ENCODE data around the gene LAPTM4A.

Gene LAPTM4A

DNA sequence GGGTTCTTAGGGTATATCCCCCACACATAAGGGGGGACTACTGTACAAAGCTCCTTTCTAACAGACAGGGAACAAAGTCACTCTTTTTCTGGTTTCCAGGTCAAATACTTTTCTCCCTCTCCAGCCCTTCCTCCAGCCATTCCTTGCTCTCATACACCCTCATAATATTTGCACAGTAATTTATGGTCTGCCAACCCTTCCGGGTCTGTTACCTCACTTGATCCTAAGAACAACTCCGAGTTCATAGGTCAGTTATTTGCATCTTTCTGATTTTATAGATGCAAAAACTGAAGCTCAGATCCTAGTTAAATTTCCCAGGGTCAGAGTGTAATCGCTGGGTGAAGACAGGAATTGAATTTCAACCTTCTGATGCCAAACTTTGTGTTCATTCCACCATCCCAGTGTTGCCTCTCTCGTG lies 24.2 kb downstream of the LAPTM4A start:
- H3K27ac ChIP-seq, result no peak overlapping the region
- DNase-seq (ENCODE audit: low read depth, low spot score), result no peak

- H3K27ac ChIP-seq, result no peak overlapping the region
- no peak for DNase-seq (ENCODE audit: low read depth, low spot score)
Observed at GRCh38 chr2:20025065-20025786, 26.2 kb downstream of the LAPTM4A start.

- no peak for DNase-seq (ENCODE audit: low read depth, low spot score)
- H3K27ac ChIP-seq, result no peak overlapping the region
Observed at GRCh38 chr2:20023688-20024087, 27.7 kb downstream of the LAPTM4A start.

DNA sequence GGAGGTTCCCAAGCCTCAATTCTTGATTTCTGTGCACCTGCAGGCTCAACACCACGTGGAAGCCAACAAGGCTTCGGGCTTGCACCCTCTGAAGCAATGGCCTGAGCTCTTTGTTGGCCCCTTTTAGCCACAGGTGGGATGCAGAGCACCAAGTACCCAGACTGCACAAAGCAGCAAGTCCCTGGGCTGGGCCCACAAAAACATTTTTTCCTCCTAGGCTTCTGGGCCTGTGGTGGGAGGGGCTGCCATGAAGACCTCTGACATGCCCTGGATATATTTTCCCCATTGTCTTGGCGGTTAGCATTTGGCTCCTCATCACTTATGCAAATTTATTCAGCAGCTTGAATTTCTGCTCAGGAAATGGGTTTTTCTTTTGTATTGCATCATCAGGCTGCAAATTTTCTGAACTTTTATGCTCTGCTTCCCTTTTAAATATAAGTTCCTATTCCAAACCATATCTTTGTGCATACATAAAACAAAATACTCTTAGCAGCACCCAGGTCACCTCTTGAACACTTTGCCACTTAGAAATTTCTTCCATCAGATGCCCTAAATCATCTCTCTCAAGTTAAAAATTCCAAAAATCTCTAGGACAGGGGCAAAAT lies 29.9 kb downstream of the LAPTM4A start:
- no peak for DNase-seq (ENCODE audit: low read depth, low spot score)
- H3K27ac ChIP-seq, result no peak overlapping the region

- no peak overlapping the region for H3K27ac ChIP-seq
- DNase-seq (ENCODE audit: low read depth, low spot score), result no peak
Observed at GRCh38 chr2:20019747-20020146, 31.7 kb downstream of the LAPTM4A start.

- H3K27ac ChIP-seq, result no peak overlapping the region
- no peak for DNase-seq (ENCODE audit: low read depth, low spot score)
Observed at GRCh38 chr2:20018601-20019152, 32.8 kb downstream of the LAPTM4A start.

DNA sequence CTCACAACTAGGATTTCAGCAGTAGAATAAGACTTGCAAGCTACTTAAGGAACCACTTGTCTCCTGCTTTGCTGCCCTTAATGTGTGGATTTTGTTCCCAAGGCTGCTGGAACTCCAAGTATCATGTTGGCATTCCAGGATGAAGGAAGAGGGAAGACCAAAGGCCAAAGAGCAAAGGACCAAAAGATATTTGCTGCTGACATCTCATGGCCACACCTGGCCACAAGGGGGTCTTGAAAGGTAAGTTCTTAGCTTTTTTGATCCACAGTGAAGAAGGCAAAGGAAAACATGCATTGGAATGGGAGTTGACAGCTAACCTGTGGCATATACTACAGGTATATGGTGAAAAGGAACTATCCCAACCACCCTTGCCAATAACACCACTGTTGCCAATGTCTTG lies 35.1 kb downstream of the LAPTM4A start:
- no peak for DNase-seq (ENCODE audit: low read depth, low spot score)
- no peak overlapping the region for H3K27ac ChIP-seq

DNA sequence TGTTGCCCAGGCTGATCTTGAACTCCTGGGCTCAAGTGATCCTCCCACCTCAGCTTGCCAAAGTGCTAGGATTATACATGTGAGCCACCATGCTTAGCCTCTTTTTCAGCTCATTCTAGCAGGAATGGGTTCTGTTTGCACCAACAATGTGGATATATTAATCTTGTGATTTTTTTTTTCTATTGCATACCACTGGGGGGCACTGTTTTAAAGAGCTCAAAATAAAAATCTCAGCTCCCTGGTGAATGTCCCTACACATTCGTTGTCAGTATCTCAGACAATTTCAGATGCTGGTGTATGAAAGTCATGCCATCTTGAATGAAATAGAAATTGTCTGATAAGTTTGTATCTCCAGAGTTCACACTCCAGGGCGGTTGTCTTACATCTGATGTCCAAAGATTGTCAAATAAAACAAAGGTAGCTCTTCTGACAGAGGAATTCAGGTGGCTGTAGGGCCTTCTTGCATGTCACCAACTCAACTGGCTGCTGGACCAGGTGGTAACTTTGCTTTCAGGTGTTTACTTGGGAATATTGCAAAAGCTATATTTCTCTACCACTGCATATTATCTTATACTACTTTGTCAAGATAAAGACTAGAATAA lies 35.8 kb downstream of the LAPTM4A start:
- H3K27ac ChIP-seq, result no peak overlapping the region
- no peak for DNase-seq (ENCODE audit: low read depth, low spot score)

DNA sequence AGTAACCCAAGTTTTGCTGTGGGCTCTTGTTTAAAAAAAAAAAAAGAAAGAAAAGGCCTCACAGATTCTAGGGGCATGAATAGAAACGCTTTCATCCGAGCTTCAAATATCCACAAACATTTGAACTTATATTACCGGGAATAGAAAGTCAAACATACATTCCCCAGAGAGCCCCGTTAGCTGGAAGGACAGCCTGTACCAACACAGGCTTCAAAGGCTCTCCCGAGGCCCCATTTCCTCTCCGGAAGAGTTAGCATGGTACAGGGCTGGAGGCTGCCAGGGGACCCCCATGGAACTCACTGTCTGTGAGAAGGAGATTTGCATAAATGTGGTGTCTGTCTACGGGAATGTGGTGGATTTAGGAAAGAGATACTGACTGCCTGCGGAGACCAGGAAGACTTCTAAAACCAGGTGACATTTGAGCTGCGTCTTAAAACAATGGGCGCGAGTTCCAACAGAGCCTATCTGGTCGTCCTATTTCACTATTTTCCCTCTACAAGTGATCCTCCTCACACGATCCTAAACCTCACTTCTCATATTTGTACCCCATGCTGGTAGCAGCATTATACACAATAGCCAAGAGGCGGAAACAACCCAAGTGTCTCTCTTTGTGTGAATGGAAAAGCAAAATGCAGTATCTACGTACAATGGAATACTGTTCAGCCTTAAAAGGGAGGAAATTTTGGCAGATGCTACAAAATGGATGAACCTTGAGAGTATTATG lies 38.1 kb downstream of the LAPTM4A start:
- no peak overlapping the region for H3K27ac ChIP-seq
- DNase-seq (ENCODE audit: low read depth, low spot score), result no peak

GRCh38 chr2:20012282-20013125 lies 38.9 kb downstream of the LAPTM4A start, which contains the start of gene MATN3:
Gene MATN3 (minus strand): TSS chr2:20012668. CDS start chr2:20012631, 37 bp downstream.
- H3K27ac ChIP-seq, result no peak within 1 kb of the TSS
- no peak for DNase-seq (ENCODE audit: low read depth, low spot score)

DNA sequence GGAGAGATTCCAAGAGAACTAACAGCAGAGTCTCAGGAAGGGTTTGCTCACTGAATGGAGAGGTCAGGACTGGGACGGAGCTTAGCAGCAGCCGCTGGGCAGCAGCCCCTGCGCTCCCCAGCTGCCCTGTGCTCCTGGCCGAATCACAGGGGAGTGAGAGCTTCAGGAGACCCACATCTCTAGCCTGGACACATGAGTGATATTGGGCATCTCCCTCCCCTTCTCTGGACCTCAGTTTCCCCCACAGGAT lies 39.5 kb downstream of the LAPTM4A start:
- H3K27ac ChIP-seq, result no peak overlapping the region
- DNase-seq (ENCODE audit: low read depth, low spot score), result no peak

GRCh38 chr2:20011276-20012031 lies 40.0 kb downstream of the LAPTM4A start:
- DNase-seq (ENCODE audit: low read depth, low spot score), result no peak
- no peak overlapping the region for H3K27ac ChIP-seq

- H3K27ac ChIP-seq, result no peak overlapping the region
- no peak for DNase-seq (ENCODE audit: low read depth, low spot score)
Observed at GRCh38 chr2:20008703-20009102, 42.7 kb downstream of the LAPTM4A start.

DNA sequence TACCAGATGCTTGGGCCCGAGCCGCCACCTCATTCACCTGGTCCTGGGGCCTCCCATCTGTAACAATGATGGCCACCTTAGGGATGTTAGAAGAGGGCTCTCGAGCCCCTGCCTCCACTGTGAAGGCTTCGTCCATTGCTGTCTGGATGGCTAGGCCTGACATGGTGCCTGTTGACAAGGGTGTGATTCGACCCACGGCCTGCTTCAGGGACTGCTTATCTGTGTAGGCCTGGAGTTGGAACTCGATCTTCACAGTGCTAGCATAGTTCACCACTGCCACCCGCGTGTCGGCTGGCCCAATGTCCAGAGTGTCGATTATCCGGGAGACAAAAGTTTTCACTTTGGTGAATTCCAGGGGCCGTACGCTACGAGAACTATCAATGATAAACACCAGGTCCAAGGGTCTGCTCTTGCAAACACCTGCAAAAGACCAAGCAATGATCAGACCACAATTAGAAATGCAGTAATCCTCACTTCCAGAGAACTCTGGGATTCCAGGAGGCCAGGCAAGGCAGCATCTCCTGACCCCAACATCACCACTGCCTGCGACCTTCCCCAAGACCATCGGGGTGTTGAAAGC lies 45.4 kb downstream of the LAPTM4A start:
- no peak for DNase-seq (ENCODE audit: low read depth, low spot score)
- no peak overlapping the region for H3K27ac ChIP-seq

DNA sequence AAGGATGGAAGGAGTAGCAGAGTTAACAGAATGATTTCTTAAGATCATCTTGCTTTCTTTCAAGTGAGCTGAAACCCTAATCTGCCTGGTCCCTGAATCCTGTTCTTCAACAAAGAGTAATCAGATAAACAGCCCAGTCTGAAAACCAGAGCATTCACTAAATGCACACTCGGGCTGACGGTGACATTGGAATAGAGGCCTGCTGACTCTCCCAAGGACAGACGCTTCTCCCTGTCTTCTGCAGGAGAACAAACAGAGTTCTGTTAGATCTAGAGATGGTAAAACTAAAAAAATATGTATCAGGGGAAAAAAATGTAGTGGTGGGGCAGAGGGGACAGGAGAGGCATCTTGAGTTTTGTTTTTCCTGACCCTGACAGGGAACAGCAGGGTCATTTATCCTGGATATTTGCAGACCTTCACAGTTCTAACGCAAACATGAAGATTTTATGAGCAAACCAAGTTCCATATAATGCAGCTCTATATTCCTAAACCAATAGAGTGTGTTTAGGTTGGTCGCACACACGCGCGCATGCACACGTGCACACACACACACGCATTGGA lies 46.3 kb downstream of the LAPTM4A start:
- no peak overlapping the region for H3K27ac ChIP-seq
- no peak for DNase-seq (ENCODE audit: low read depth, low spot score)

DNA sequence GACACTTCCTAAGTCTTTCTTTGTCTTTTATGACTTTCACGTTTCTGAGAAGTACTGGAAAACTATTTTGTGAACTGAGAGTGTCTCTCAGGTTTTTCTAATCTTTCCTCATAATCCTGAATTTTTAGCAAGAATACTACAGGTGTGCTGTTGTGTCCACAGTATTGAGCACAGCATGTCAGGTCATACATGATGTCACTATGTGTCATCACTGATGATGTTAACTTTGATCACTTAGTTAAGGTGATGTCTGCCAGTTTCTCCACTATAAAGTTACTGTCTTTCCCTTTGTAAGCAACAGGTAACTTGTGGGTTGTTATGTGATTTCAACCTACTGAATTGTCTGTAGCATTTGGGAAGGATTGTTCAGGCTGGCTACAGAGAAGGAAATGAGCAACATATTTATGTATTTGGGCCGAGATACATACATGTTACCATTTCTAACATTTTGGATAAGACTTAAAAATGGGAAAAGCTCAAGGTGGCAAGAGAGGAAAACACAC lies 50.0 kb downstream of the LAPTM4A start:
- DNase-seq (ENCODE audit: low read depth, low spot score), result no peak

GRCh38 chr2:19993731-19994130 lies 57.7 kb downstream of the LAPTM4A start:
- DNase-seq (ENCODE audit: low read depth, low spot score), result no peak

More for the DNA sequence above, 50.0 kb downstream of the LAPTM4A start:
- H3K27ac ChIP-seq, result no peak overlapping the region

GRCh38 chr2:19991895-19992294 lies 59.5 kb downstream of the LAPTM4A start:
- H3K27ac ChIP-seq, result no peak overlapping the region
- DNase-seq (ENCODE audit: low read depth, low spot score), result no peak

More at GRCh38 chr2:19993731-19994130, 57.7 kb downstream of the LAPTM4A start:
- no peak overlapping the region for H3K27ac ChIP-seq

- DNase-seq (ENCODE audit: low read depth, low spot score), result no peak
- H3K27ac ChIP-seq, result peak overlapping the region; percentile 12
Observed at GRCh38 chr2:19990416-19990728, 61.1 kb downstream of the LAPTM4A start.
